ENCODE results near the gene HS3ST4. TPM values are rescaled to one million over a fixed set of nuclear protein-coding genes. Genes with fewer than 3 reads are reported as not detected.

HS3ST4 gene
- total RNA-seq, 2 donors from 2014 or later: not detected

DNA sequence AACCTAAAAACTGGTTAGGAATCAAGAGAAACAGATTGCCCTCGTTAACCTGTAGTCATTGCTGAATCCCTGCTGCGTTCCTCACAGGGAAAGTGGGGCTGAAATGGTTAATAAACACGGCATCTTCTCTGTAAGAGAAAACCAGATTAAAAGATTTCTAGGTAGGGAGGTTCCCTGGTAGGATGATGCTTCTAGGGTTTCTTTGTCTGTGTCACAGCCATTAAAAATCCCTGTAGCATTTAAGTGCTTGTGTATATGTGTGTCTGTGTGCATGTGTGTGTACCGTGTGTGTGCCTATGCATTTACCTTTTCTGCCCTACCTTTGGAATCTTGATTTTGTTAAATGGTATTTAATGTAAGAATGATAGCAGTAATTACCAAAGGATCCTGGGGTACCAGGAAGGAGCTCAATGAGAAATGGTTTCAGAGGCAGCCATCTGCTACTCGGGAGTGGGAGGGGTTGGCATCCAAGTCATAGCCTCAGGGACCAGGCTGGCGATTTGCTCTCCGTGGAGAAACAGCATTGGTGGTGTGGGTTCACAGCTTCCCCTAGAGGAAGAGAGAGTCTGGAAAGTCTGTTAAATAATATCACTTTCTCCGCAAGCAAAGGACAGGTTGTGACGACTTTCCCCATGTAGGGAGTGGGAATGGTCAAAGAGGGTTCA is 177.1 kb downstream of the HS3ST4 start:
- Histone ChIP-seq H3K4me1 (ENCODE audit: control insufficient read depth in 1 of 2, low read depth in 2 of 2) (no peaks in the 10 kb centered on the region), H3K27ac (no peak overlapping the region), H3K4me3 (no peak overlapping the region), H3K27me3 (replicated peaks; ENCODE audit: insufficient read depth) (no peaks in the 10 kb centered on the region), H3K9me3 (no peaks in the 10 kb centered on the region), H3K36me3 (no peaks in the 10 kb centered on the region)
- ATAC-seq (ENCODE audit: insufficient number of reproducible peaks, low FRiP score, low read depth) (no peak), DNase-seq (ENCODE audit: low spot score) (no peak)
- TF ChIP-seq, protein P1, sequence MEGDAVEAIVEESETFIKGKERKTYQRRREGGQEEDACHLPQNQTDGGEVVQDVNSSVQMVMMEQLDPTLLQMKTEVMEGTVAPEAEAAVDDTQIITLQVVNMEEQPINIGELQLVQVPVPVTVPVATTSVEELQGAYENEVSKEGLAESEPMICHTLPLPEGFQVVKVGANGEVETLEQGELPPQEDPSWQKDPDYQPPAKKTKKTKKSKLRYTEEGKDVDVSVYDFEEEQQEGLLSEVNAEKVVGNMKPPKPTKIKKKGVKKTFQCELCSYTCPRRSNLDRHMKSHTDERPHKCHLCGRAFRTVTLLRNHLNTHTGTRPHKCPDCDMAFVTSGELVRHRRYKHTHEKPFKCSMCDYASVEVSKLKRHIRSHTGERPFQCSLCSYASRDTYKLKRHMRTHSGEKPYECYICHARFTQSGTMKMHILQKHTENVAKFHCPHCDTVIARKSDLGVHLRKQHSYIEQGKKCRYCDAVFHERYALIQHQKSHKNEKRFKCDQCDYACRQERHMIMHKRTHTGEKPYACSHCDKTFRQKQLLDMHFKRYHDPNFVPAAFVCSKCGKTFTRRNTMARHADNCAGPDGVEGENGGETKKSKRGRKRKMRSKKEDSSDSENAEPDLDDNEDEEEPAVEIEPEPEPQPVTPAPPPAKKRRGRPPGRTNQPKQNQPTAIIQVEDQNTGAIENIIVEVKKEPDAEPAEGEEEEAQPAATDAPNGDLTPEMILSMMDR (IDR thresholded peaks at IDR 0.05): no peak

DNA sequence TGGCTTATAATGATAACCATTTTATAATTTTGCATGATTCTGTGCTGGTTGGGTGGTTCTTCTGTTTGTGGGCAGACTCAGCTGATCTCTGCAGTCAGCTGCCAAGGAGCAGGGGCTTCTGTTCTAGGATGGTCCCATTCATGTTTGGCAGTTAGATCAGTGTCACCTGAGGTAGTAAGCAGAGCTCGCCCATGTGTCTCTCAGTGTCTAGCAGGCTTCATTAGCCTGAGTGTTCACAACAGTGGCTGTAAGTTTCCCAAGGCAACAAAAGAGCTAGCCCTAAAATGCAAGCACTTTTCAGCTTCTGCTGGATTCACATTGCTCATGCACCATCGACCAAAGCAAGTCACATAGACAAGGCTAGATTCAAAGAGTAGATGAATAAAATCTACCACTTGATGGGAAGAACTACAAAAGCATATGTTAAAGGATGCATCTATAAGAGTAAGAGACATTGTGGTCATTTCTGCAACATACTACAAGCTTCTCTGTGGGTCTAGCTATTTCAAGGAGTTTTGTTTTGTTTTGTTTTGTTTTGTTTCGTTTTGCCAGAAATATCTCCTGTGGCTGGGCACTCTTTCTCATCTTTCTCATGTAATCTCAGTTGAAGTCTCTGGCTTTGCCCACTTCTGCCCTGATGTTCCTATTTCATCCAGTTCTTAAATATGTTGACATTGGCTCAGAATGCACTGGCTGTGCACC is 180.8 kb downstream of the HS3ST4 start:
- no peak for DNase-seq (ENCODE audit: low spot score)

DNA sequence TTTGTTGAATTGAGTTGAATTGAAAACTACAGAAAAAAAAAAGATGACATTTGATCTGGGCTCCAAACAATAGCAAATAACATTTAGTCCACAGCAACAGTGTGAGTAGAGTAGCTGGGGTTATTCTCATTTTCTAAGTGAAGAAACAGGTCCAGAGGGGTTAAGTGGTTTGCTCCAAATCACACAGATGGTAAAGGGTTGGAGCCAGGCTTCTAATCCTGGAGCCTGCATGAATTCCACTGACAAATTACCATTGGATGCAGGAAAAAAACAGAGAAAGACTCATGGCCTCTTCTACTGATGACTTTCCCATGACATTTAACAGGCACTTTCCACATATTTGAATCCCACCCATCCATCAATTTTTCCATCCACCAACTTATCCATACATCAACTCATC is 182.4 kb downstream of the HS3ST4 start:
- TF ChIP-seq, protein P1 (IDR thresholded peaks at IDR 0.05): no peak
- ATAC-seq (ENCODE audit: insufficient number of reproducible peaks, low FRiP score, low read depth): no peak
- Histone ChIP-seq H3K27ac (no peak overlapping the region), H3K4me3 (no peak overlapping the region), H3K36me3 (no peaks in the 10 kb centered on the region), H3K4me1 (ENCODE audit: control insufficient read depth in 1 of 2, low read depth in 2 of 2) (no peaks in the 10 kb centered on the region), H3K9me3 (no peaks in the 10 kb centered on the region), H3K27me3 (replicated peaks; ENCODE audit: insufficient read depth) (no peaks in the 10 kb centered on the region)
- no peak for DNase-seq (ENCODE audit: low spot score)

More for the DNA sequence above, 180.8 kb downstream of the HS3ST4 start:
- no peaks in the 10 kb centered on the region for H3K9me3 ChIP-seq
- H3K36me3 ChIP-seq: no peaks in the 10 kb centered on the region
- ATAC-seq (ENCODE audit: insufficient number of reproducible peaks, low FRiP score, low read depth): no peak
- no peak overlapping the region for H3K27ac ChIP-seq
- no peak overlapping the region for H3K4me3 ChIP-seq
- TF ChIP-seq, protein P1 (IDR thresholded peaks at IDR 0.05): no peak
- H3K4me1 ChIP-seq (ENCODE audit: control insufficient read depth in 1 of 2, low read depth in 2 of 2): no peaks in the 10 kb centered on the region
- H3K27me3 ChIP-seq (replicated peaks; ENCODE audit: insufficient read depth): no peaks in the 10 kb centered on the region

DNA sequence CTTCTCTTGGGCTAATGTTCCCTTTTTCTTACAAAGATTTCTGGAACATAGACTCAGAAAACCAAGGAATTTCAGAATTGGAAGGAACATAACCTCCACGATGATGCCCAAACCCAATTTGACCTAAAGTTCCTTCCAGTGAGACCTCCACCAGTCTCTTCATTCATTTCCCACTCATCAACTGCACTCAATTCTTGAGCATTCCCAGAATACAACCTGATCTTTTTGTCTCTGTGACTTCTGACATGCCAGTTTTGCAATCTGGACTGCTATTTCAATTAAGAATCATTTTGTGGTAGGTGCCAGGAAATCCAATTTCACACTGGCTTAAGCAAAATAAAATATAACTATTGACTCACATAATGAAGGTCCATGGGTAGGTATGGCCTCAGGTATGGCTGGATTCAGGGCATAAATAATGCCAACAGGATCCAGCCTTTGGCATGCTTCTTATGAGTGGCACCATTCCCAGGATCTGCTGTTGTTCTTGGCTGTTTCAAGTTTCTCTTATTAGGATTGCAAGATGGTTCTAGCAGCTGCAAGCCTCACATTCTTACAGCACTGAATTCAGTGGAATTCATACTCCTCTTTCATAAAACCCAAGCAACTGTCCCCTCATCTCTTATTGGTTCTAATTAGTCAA is 184.3 kb downstream of the HS3ST4 start:
- H3K27me3 ChIP-seq (replicated peaks; ENCODE audit: insufficient read depth): no peaks in the 10 kb centered on the region
- H3K9me3 ChIP-seq: no peaks in the 10 kb centered on the region
- no peaks in the 10 kb centered on the region for H3K4me1 ChIP-seq (ENCODE audit: control insufficient read depth in 1 of 2, low read depth in 2 of 2)
- DNase-seq (ENCODE audit: low spot score) (no peak), ATAC-seq (ENCODE audit: insufficient number of reproducible peaks, low FRiP score, low read depth) (no peak)
- no peaks in the 10 kb centered on the region for H3K36me3 ChIP-seq
- H3K4me3 ChIP-seq: no peak overlapping the region
- H3K27ac ChIP-seq: no peak overlapping the region
- TF ChIP-seq, protein P1 (IDR thresholded peaks at IDR 0.05): no peak

DNA sequence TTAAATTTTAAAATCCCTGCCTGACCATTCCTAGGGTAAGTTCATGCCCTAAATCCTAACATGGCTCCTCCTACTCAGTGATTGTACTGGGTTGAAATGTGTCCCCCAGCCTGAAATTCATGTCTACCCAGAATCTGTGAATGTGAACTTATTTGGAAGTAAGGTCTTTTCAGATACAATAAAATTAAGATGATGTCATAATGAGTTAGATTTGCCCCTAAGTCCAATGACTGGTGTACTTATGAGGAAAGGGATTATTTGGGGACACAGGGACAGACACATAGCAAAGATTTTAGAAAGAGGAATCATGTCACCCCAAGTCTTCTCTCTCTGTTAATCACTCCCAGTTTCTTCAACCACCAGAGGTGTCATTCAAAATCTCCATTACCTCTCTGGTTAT is 185.3 kb downstream of the HS3ST4 start:
- no peak for ATAC-seq (ENCODE audit: insufficient number of reproducible peaks, low FRiP score, low read depth)
- DNase-seq (ENCODE audit: low spot score): no peak
- TF ChIP-seq, protein P1 (IDR thresholded peaks at IDR 0.05): no peak
- no peak overlapping the region for H3K27ac ChIP-seq
- H3K27me3 ChIP-seq (replicated peaks; ENCODE audit: insufficient read depth): no peaks in the 10 kb centered on the region
- no peaks in the 10 kb centered on the region for H3K9me3 ChIP-seq
- H3K36me3 ChIP-seq: no peaks in the 10 kb centered on the region
- H3K4me1 ChIP-seq (ENCODE audit: control insufficient read depth in 1 of 2, low read depth in 2 of 2): no peaks in the 10 kb centered on the region
- no peak overlapping the region for H3K4me3 ChIP-seq

Measured in thoracic aorta (tissue), 2 donors.